B cell (primary cell): ENCODE data around the gene ARMH3. TPM values are rescaled to one million over a fixed set of nuclear protein-coding genes. Genes with fewer than 3 reads are reported as not detected.
A peak's percentile ranks its signal among the peaks of the same experiment; 100 is the strongest.

Experiments
- ATAC-seq: fragments of 200-7000 bp; cut with Tn5 transposase; one replicate; pipeline ENCODE4 v1.10.0; 2021; ENCODE audit warnings: low read depth, mild to moderate bottlenecking, moderate number of reproducible peaks, moderate library complexity
- CTCF ChIA-PET: fragments of 350-600 bp; sonication (Branson Sonifier 250); formaldehyde crosslinking; loops from one replicate; lab custom pipeline; 2021; ENCODE audit warnings: antibody characterized with exemption, inconsistent platforms; lab: Charles Lee
- POLR2A ChIA-PET: fragments of 350-600 bp; sonication (Branson Sonifier 250); formaldehyde crosslinking; loops from one replicate; lab custom pipeline; 2021; ENCODE audit warnings: antibody characterized with exemption; lab: Charles Lee
- DNase-seq: peaks from one replicate; pipeline ENCODE4 v3.0.0; 2013
- H2AFZ ChIP-seq: 2 replicates; pipeline ENCODE4 v1.6.1; 2012; ENCODE audit warnings: mild to moderate bottlenecking, low read depth, low read length; ENCODE audit not compliant: insufficient read depth, poor library complexity, severe bottlenecking
- H3K27ac ChIP-seq, 2 donors: 1 replicate in 1 of 2; 2 replicates in 1 of 2; pipeline ENCODE4 v1.5.1; 2012 to 2013; ENCODE audit warnings: low read length in 2 of 2, mild to moderate bottlenecking in 2 of 2, moderate library complexity in 1 of 2
- H3K27me3 ChIP-seq, 4 experiments: fragments of 200-600 bp in 1 of 4; sonication (generic) in 1 of 4; replicated peaks in 1 of 4; 1 replicate in 2 of 4; 2 replicates in 2 of 4; pipeline versions ENCODE4 v1.6.1 to v1.7.0; 2013 to 2016; ENCODE audit warnings: low read length in 3 of 4, mild to moderate bottlenecking in 2 of 4, mixed read lengths in 1 of 4, moderate library complexity in 1 of 4; ENCODE audit not compliant: insufficient read depth in 4 of 4, control insufficient read depth in 3 of 4; ENCODE audit errors: control extremely low read depth in 1 of 4
- H3K36me3 ChIP-seq, 2 experiments: replicated peaks in 1 of 2; 1 replicate in 1 of 2; 2 replicates in 1 of 2; pipeline versions ENCODE4 v1.6.1 to v1.7.1; 2013; ENCODE audit warnings: low read length in 1 of 2; ENCODE audit not compliant: insufficient read depth in 2 of 2, control insufficient read depth in 1 of 2; ENCODE audit errors: control extremely low read depth in 1 of 2, extremely low read depth in 1 of 2
- H3K4me1 ChIP-seq, 2 donors: fragments of 200-600 bp in 1 of 2; sonication (generic) in 1 of 2; 1 replicate in 1 of 2; 2 replicates in 1 of 2; pipeline versions ENCODE4 v1.5.1 to v1.6.1; 2013 to 2017; ENCODE audit warnings: low read length in 2 of 2; ENCODE audit not compliant: control insufficient read depth in 2 of 2, insufficient read depth in 2 of 2
- H3K4me2 ChIP-seq: replicated peaks from 2 replicates; pipeline ENCODE3; 2012; ENCODE audit warnings: mild to moderate bottlenecking, low read depth, low read length; ENCODE audit not compliant: poor library complexity, severe bottlenecking
- H3K4me3 ChIP-seq, 5 experiments: fragments of 200-600 bp in 1 of 5; sonication (generic) in 1 of 5; 1 replicate in 3 of 5; 2 replicates in 2 of 5; pipeline versions ENCODE4 v1.5.1 to v1.7.0; 2011 to 2016; ENCODE audit warnings: low read length in 4 of 5, mild to moderate bottlenecking in 4 of 5, low read depth in 2 of 5, control low read depth in 1 of 5, moderate library complexity in 1 of 5; ENCODE audit not compliant: insufficient read depth in 1 of 5; ENCODE audit errors: control extremely low read depth in 1 of 5, extremely low read depth in 1 of 5
- H3K79me2 ChIP-seq: fragments of 200-600 bp; sonication (generic); one replicate; pipeline ENCODE4 v1.6.0; 2016; ENCODE audit warnings: low read length; ENCODE audit not compliant: control insufficient read depth, insufficient read depth
- H3K9ac ChIP-seq: fragments of 200-600 bp; sonication (generic); 2 replicates; pipeline ENCODE4 v1.6.1; 2017; ENCODE audit warnings: mild to moderate bottlenecking, low read length, moderate library complexity
- H3K9me3 ChIP-seq, 3 donors: one replicate each; pipeline versions ENCODE4 v1.6.1 to v1.7.1; 2013; ENCODE audit warnings: low read length in 2 of 3; ENCODE audit not compliant: control insufficient read depth in 2 of 3, insufficient read depth in 1 of 3; ENCODE audit errors: control extremely low read depth in 1 of 3
- H4K20me1 ChIP-seq: 2 replicates; pipeline ENCODE4 v1.6.0; 2012; ENCODE audit warnings: mild to moderate bottlenecking, low read length; ENCODE audit not compliant: insufficient read depth, control insufficient read depth, poor library complexity, severe bottlenecking
- H3K27ac Mint-ChIP-seq: one replicate; pipeline ENCODE4 v1.8.0; 2021; ENCODE audit warnings: mixed read lengths
- H3K27me3 Mint-ChIP-seq: one replicate; pipeline ENCODE4 v1.8.0; 2021; ENCODE audit warnings: mixed read lengths
- H3K4me1 Mint-ChIP-seq: one replicate; pipeline ENCODE4 v1.8.0; 2021; ENCODE audit warnings: mixed read lengths
- H3K4me3 Mint-ChIP-seq: one replicate; pipeline ENCODE4 v1.8.0; 2021; ENCODE audit warnings: mixed read lengths
- H3K9me3 Mint-ChIP-seq: one replicate; pipeline ENCODE4 v1.8.0; 2022; ENCODE audit warnings: mixed read lengths; ENCODE audit not compliant: insufficient read depth
- EZH2 ChIP-seq: IDR thresholded peaks from 2 replicates; pipeline ENCODE4 v1.6.1; 2012; ENCODE audit warnings: borderline replicate concordance, low read depth, mild to moderate bottlenecking, moderate library complexity, low read length; ENCODE audit not compliant: insufficient read depth, poor library complexity, severe bottlenecking
- WGBS: methylation state at CpG from one replicate; pipeline ENCODE4 v1.1.5; 2013; ENCODE audit warnings: missing lambda C conversion rate; ENCODE audit not compliant: insufficient coverage; 5-methylcytosine and 5-hydroxymethylcytosine counted together
- intact Hi-C: fragments of 100-400 bp; cut with micrococcal nuclease; formaldehyde crosslinking; loops from one replicate; pipeline ENCODE4 v1.10.0; 2022
- polyA plus RNA-seq: library from polyadenylated mRNA; depleted of rRNA; stranded (reverse); fragments of >200 nt; gene quantifications from 2 replicates; pipeline ENCODE4 v1.2.3, GENCODE V29; 2012
- total RNA-seq, 2 donors: library from RNA; stranded (reverse); fragments of 120-200 nt in 1 of 2; gene quantifications; 1 replicate in 1 of 2; 2 replicates in 1 of 2; pipeline versions ENCODE4 v1.2.3 to v1.2.4, GENCODE V29; 2013 to 2022
- TF ChIP-seq, protein P1 (sequence below): fragments of 200-600 bp; IDR thresholded peaks from one replicate; pipeline ENCODE4 v1.8.0; 2022; ENCODE audit warnings: antibody characterized with exemption, mild to moderate bottlenecking

ARMH3 gene
- total and polyA plus RNA-seq, 2 donors (not counting 1 experiment from before 2014, with no cell fraction given), result 33.4 to 40.7 TPM

DNA sequence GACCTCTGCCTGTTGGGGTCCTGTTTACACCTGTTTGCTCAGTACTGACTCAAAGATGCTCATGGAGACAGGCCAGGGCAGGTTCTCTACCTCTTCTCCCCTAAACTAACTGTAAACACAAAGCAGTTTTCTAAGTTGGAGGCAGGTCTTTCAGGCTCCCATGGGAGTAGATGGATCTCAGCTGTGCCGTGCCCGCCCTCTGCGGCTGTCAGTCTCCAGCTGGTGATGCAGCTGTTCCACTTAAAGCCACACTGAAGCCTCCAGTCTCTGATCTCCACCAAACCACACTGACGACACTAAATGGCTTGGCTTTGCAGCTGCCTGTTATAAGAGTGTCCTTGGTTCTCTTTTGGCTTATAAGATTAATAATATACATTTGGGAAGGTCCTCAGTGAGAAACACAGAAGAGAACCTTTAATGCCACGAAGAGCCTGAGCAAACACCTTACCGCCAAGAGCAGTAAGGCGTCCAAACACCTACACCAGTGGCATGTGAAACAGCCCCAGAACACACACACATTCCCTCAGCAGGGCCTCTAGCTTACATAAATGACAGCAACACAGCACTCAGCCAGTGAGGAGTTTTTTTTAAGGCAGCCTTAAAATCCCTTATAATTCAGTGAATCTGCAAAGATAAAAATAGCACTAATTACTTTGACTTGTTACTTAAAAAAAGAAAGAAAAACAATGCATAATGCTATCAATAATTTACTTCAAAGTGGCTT is 152.0 kb downstream of the ARMH3 start:
- H3K4me1 Mint-ChIP-seq, result peaks cover 74% of the 10 kb centered on the region
- Histone ChIP-seq H3K4me3 (no peak overlapping the region), H3K9ac (no peak overlapping the region), H3K27ac (peak overlapping the region; percentile 50 to 69), H2AFZ (peak overlapping the region; percentile 11), H3K79me2 (peaks cover 31% of the 10 kb centered on the region), H3K9me3 (no peaks in the 10 kb centered on the region), H3K4me2 (peak overlapping the region; percentile 51), H4K20me1 (no peaks in the 10 kb centered on the region), H3K27me3 (no peaks in the 10 kb centered on the region), H3K4me1 (peaks cover 72 to 76% of the 10 kb centered on the region in 2 donors), H3K36me3 (peaks cover 0 to 4% of the 10 kb centered on the region in 2 experiments)
- peak; percentile 85 for DNase-seq
- peak overlapping the region; percentile 76 for H3K4me3 Mint-ChIP-seq
- no peaks in the 10 kb centered on the region for H3K27me3 Mint-ChIP-seq
- POLR2A ChIA-PET, result interaction anchor here (0.9 to 1.3 kb wide), 3 partner anchors 9 to 103 kb away, joined by 3 to 4 read pairs (median 3); no protein-coding TSS in a partner anchor
- WGBS, result 33% methylated on average over 3 of the region's 7 CpGs
- no peaks in the 10 kb centered on the region for H3K9me3 Mint-ChIP-seq
- peak; percentile 87 for ATAC-seq
- intact Hi-C loops, result loop anchor here (2.0 to 5.0 kb wide), 5 partner anchors 33 to 153 kb away; partner anchors contain the start of gene ARMH3
- TF ChIP-seq, protein P1, sequence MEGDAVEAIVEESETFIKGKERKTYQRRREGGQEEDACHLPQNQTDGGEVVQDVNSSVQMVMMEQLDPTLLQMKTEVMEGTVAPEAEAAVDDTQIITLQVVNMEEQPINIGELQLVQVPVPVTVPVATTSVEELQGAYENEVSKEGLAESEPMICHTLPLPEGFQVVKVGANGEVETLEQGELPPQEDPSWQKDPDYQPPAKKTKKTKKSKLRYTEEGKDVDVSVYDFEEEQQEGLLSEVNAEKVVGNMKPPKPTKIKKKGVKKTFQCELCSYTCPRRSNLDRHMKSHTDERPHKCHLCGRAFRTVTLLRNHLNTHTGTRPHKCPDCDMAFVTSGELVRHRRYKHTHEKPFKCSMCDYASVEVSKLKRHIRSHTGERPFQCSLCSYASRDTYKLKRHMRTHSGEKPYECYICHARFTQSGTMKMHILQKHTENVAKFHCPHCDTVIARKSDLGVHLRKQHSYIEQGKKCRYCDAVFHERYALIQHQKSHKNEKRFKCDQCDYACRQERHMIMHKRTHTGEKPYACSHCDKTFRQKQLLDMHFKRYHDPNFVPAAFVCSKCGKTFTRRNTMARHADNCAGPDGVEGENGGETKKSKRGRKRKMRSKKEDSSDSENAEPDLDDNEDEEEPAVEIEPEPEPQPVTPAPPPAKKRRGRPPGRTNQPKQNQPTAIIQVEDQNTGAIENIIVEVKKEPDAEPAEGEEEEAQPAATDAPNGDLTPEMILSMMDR, result no peak
- TF ChIP-seq EZH2, result no peak
- H3K27ac Mint-ChIP-seq, result peak overlapping the region; percentile 89
- CTCF ChIA-PET, result interaction anchor here (0.5 to 30.4 kb wide), 10 partner anchors 9 to 101 kb away, joined by 3 to 986 read pairs (median 4); partner anchors contain the start of gene KCNIP2

DNA sequence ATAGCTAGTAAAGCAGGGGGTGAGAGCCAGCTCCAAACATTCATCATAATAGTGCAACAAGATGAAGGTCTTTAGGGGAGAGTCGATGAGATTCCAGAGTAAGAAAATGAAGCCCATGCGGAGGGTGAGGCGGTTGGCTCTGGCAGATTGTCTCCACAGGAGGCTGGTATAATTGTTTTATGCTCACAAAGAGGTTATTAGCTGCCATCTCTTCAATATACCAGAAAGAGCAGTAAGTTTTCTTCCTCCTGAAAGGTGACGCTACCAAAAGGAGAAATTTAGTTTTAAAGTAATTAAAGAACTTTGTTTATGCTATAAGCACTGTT is 153.2 kb downstream of the ARMH3 start:
- Histone ChIP-seq H2AFZ (no peak overlapping the region), H3K4me1 (peaks cover 71 to 73% of the 10 kb centered on the region in 2 donors), H3K27ac (peak overlapping the region; percentile 50 to 69), H3K9me3 (no peaks in the 10 kb centered on the region), H3K79me2 (peaks cover 35% of the 10 kb centered on the region), H3K9ac (no peak overlapping the region), H3K4me3 (no peak overlapping the region), H3K27me3 (no peaks in the 10 kb centered on the region), H3K36me3 (peaks cover 0 to 4% of the 10 kb centered on the region in 2 experiments), H4K20me1 (no peaks in the 10 kb centered on the region), H3K4me2 (peak overlapping the region; percentile 52)
- H3K9me3 Mint-ChIP-seq, result no peaks in the 10 kb centered on the region
- ATAC-seq (no peak), DNase-seq (no peak)
- peak overlapping the region; percentile 95 for H3K27ac Mint-ChIP-seq
- intact Hi-C loops, result loop anchor here (2.0 to 5.0 kb wide), 4 partner anchors 35 to 155 kb away; partner anchors contain the start of gene ARMH3
- TF ChIP-seq, protein P1, result no peak
- no peak for TF ChIP-seq EZH2
- POLR2A ChIA-PET, result no interaction called here
- H3K27me3 Mint-ChIP-seq, result no peaks in the 10 kb centered on the region
- WGBS, result no CpG with 5 or more reads among the region's 4 CpGs
- CTCF ChIA-PET, result interaction anchor here (1.2 to 30.4 kb wide), 7 partner anchors 11 to 103 kb away, joined by 3 to 986 read pairs (median 8); no protein-coding TSS in a partner anchor
- H3K4me3 Mint-ChIP-seq, result peak overlapping the region; percentile 58
- peaks cover 76% of the 10 kb centered on the region for H3K4me1 Mint-ChIP-seq
